Heart left ventricle (tissue), 16 donors: Measurements from ENCODE around the gene RPL38. TPM values are rescaled to one million over a fixed set of nuclear protein-coding genes. Genes with fewer than 3 reads are reported as not detected.
A peak's percentile ranks its signal among the peaks of the same experiment; 100 is the strongest.

Experiments used
- ATAC-seq, 4 donors: fragments of 200-7000 bp; cut with Tn5 transposase; one replicate each; pipeline ENCODE4 v1.9.1; 2020 to 2022; ENCODE audit warnings: moderate library complexity in 4 of 4, mild to moderate bottlenecking in 3 of 4, moderate number of reproducible peaks in 1 of 4
- DNase-seq, 5 donors: peaks; one replicate each; pipeline ENCODE4 v3.0.0-alpha.2; 2020
- H3K27ac ChIP-seq, 12 donors: fragments of 200-600 bp; sonication (generic) in 4 of 12; one replicate each; pipeline versions ENCODE4 v1.5.0 to v1.8.0; 2016 to 2022; ENCODE audit warnings: mild to moderate bottlenecking in 2 of 12
- H3K27me3 ChIP-seq, 9 donors: fragments of 200-600 bp; sonication (generic) in 2 of 9; one replicate each; pipeline versions ENCODE4 v1.5.1 to v1.8.0; 2016 to 2022; ENCODE audit warnings: mild to moderate bottlenecking in 3 of 9
- H3K36me3 ChIP-seq, 9 donors: fragments of 200-600 bp; sonication (generic) in 2 of 9; one replicate each; pipeline versions ENCODE4 v1.5.0 to v1.8.0; 2018 to 2022; ENCODE audit warnings: mild to moderate bottlenecking in 2 of 9
- H3K4me1 ChIP-seq, 12 donors: fragments of 200-600 bp; sonication (generic) in 4 of 12; one replicate each; pipeline versions ENCODE4 v1.5.0 to v1.8.0; 2016 to 2022; ENCODE audit warnings: mild to moderate bottlenecking in 3 of 12
- H3K4me3 ChIP-seq, 12 donors: fragments of 200-600 bp; sonication (generic) in 4 of 12; one replicate each; pipeline versions ENCODE4 v1.5.0 to v1.8.0; 2017 to 2022; ENCODE audit warnings: mild to moderate bottlenecking in 9 of 12, moderate library complexity in 4 of 12
- H3K9me3 ChIP-seq, 12 donors: fragments of 200-600 bp; sonication (generic) in 4 of 12; one replicate each; pipeline versions ENCODE4 v1.5.0 to v1.8.0; 2016 to 2022; ENCODE audit warnings: mild to moderate bottlenecking in 1 of 12
- POLR2A ChIP-seq, 2 donors: fragments of 450-650 bp; IDR thresholded peaks; one replicate each; pipeline ENCODE4 v1.6.1; 2017; ENCODE audit warnings: antibody characterized with exemption in 2 of 2, mild to moderate bottlenecking in 2 of 2, moderate library complexity in 2 of 2
- WGBS, 4 donors: extraction: QIAGEN DNeasy Blood & Tissue Kit in 2 of 4; methylation state at CpG; one replicate each; pipeline versions ENCODE4 v1.1.5 to v1.1.7; 2013 to 2018; 5-methylcytosine and 5-hydroxymethylcytosine counted together
- intact Hi-C, 10 donors: fragments of 100-400 bp; cut with DNase I; formaldehyde crosslinking; loops; one replicate each; pipeline versions ENCODE4 v1.11.1 to v1.14.2; 2022
- polyA plus RNA-seq, 2 donors: library from polyadenylated mRNA; stranded (reverse); fragments of 200-250 nt; gene quantifications; one replicate each; pipeline ENCODE4 v1.2.3, GENCODE V29; 2013
- total RNA-seq, 9 donors: library from RNA; depleted of rRNA in 2 of 9; stranded (reverse); fragments of >200 nt in 2 of 9; fragmentation: NEBNext Ultra II Directional in 3 of 9; extraction: Animal tissue kit (Norgen Biotek cat#: 25700) in 3 of 9; gene quantifications; one replicate each; pipeline versions ENCODE4 v1.1.0 to v1.2.4, GENCODE V29; 2016 to 2023
- TF ChIP-seq, protein P1 (sequence below), 12 donors: fragments of 200-600 bp; sonication (generic) in 4 of 12; IDR thresholded peaks; one replicate each; pipeline versions ENCODE4 v1.5.0 to v1.8.0; 2018 to 2022; ENCODE audit warnings: antibody characterized with exemption in 12 of 12, mild to moderate bottlenecking in 5 of 12
- donor health status: ischemic (EF 13 %, LVEDD 7.1; RV severe dilation, severe dysfunction).
- donor health status: healthy with polysubstance abuse.
- donor health status: DM: no; HTN: yes; CAD: no.
- donor health status: DM: no; HTN: no; CAD: no.
- donor health status: ischemic (EF 25% LVEDD 6.9; RV normal size, moderate dysfunction).
- donor health status: ischemic (EF 25% LVEDD 5.7; RV mildly dilated, moderate dysfunction).
- donor health status: healthy.
- donor health status: DM: yes; HTN: yes; CAD: no.
- donor health status: ischemic (EF 35%, LVEDD 5.7; RV mildly dilated, moderate dysfunction).
- donor health status: nonischemic (EF 11% LVEDD 7.7; RV severe dilation, severe dysfunction).
- donor health status: DM: yes; HTN: yes; CAD: no.
- donor health status: PGD.
- donor health status: ischemic (EF 29% LVEDD 5.4; RV normal size, mild dysfunction).
- donor health status: nonischemic (EF 23%, LVEDD 6.1; RV moderate dilation, normal function).

RPL38 gene
- total and polyA plus RNA-seq, 11 donors, result 244 to 1,830 (median 740) TPM

DNA sequence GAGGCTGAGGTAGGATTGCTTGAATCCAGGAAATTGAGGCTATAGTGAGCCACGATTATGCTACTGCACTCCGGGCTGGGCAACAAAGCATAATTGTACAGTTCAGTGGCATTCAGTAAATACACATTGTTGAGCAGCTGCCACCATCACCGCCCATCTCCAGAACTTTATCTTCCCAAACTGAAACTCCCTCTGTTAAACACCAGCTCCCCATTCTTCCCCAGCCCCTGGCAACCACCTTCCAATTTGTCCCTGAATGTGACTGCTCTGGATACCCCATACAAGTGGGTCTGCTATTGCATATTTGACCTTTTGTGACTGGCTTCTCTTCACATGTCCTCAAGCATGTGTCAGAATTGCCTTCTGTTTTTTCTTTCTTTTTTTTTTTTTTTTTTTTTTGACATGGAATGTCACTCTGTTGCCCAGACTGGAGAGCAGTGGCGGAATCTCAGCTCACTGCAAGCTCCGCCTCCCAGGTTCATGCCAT lies 2.9 kb downstream of the RPL38 start:
- DNase-seq (no peak), ATAC-seq (no peak)
- Histone ChIP-seq H3K4me1 (peaks cover 0 to 68% (median 45%) of the 10 kb centered on the region in 12 donors), H3K9me3 (no peaks in the 10 kb centered on the region), H3K27me3 (peaks cover 0 to 7% (median 0%) of the 10 kb centered on the region in 9 donors), H3K36me3 (peaks cover 0 to 71% (median 55%) of the 10 kb centered on the region in 9 donors), H3K4me3 (no peak overlapping the region), H3K27ac (no peak overlapping the region)
- intact Hi-C loops, result loop anchor here in 3 of 10 donors (5.0 to 10.0 kb wide), 2 partner anchors 156 to 248 kb away; partner anchors contain the start of gene BTBD17 (in 1 of the 3)
- 52 to 66% (median 60%) methylated on average over 5 of the region's 5 CpGs for WGBS, 4 donors
- TF ChIP-seq, protein P1, sequence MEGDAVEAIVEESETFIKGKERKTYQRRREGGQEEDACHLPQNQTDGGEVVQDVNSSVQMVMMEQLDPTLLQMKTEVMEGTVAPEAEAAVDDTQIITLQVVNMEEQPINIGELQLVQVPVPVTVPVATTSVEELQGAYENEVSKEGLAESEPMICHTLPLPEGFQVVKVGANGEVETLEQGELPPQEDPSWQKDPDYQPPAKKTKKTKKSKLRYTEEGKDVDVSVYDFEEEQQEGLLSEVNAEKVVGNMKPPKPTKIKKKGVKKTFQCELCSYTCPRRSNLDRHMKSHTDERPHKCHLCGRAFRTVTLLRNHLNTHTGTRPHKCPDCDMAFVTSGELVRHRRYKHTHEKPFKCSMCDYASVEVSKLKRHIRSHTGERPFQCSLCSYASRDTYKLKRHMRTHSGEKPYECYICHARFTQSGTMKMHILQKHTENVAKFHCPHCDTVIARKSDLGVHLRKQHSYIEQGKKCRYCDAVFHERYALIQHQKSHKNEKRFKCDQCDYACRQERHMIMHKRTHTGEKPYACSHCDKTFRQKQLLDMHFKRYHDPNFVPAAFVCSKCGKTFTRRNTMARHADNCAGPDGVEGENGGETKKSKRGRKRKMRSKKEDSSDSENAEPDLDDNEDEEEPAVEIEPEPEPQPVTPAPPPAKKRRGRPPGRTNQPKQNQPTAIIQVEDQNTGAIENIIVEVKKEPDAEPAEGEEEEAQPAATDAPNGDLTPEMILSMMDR (IDR thresholded peaks at IDR 0.05), result no peak
- TF ChIP-seq POLR2A (IDR thresholded peaks at IDR 0.05), result no peak

DNA sequence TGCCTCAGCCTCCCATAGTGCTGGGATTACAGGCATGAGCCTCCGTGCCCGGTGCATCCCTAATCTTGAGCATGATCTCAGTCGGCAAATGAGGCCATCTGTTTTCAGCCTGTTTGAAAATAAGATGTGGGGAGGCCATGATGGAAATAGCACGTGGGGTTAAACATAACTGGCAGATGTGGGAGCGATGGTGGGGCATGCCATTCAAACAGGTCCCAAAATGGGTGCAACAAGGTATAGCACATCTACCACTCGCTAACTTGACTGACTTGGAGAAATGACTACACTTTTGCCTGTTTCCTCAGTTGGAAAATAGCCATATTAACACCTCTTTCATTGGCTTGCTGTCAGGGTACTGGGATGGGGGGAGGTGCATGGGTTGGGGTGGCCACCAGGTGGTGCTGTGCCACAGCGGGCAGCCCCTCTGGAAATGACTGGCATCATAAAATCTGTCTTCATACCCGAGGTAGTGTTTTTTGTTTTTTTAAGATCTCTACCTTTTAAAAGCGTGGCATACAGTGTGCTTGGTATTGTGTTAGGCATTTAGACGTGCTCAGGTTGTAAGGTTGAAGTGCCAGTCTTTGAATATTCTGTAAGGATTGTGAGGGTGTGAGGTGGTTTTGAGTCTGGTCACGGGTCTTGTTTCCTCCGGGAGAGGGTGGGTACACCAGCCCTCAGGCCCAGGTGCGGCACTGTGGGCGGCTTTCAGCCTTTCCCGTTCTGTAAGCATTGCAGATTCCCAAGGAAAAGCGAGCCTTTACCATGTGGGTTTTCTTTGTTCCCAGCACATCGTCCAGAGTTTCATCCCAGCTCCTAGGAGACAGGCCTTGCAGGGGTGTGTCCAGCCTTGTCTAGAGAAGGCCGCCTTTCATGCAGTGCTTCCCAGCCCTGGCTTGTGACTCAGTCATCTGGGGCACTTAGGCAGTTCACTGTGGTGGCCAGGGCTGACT lies 7.0 kb downstream of the RPL38 start:
- ATAC-seq (peak in 1 of 4 donors; percentile 24), DNase-seq (peak; percentile 57 to 79 (median 61))
- Histone ChIP-seq H3K36me3 (peaks cover 0 to 59% (median 45%) of the 10 kb centered on the region in 9 donors), H3K27ac (peak overlapping the region in 3 of 12 donors; percentile 35 to 90 (median 90)), H3K4me3 (no peak overlapping the region), H3K27me3 (no peaks in the 10 kb centered on the region), H3K4me1 (peaks cover 0 to 81% (median 61%) of the 10 kb centered on the region in 12 donors), H3K9me3 (no peaks in the 10 kb centered on the region)
- 33 to 43% (median 39%) methylated on average over 17 to 18 of the region's 18 CpGs for WGBS, 4 donors
- TF ChIP-seq, protein P1 (IDR thresholded peaks at IDR 0.05), result peak; percentile 93 to 99 (median 96)
- peak in 1 of 2 donors; percentile 12 for TF ChIP-seq POLR2A (IDR thresholded peaks at IDR 0.05)
- intact Hi-C loops, result loop anchor here (1.0 to 10.0 kb wide), 11 partner anchors 30 to 244 kb away; partner anchors contain the start of genes BTBD17 (in 4 of the 10) and GPR142 (in 2 of the 10)

DNA sequence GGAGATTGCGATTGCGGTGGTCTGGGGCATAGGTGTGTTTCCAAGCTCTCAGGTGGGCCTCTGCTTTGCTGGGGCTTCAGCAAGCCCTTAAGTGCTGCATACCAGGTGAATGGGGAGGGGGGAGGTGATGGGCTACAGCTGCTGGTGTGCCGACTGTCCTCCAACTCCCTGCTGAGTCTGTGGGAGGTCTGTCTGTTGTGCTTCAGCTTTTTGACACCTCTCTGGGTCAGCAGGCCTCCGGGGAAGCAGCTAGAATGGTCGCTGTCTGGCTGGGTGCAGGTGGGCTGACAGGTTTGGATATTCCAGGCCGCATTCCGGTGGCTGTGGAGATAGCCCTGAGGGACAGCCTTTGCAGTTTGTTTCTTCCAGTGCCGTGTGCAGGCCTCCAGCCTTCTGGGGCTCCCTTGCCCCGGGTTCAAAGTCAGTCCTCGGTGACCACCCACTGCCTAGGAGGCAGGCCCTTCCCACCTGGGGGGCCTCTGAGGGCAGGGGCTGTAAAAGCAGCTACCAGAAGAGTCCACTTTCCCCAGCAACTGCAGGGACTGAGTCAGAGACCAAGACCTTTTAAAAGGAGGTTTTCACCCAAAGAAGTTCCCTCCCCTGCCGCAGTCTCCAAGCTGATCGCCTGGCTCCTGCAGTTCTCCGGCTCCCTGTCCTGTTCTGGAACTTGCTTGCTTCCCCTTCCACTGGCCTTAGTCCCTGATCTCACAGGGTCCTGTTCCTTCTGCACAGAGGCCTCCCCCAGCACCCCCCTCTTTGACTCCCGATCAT lies 7.8 kb downstream of the RPL38 start:
- no peak for TF ChIP-seq POLR2A (IDR thresholded peaks at IDR 0.05)
- TF ChIP-seq, protein P1 (IDR thresholded peaks at IDR 0.05), result no peak
- peaks cover 0 to 51% (median 36%) of the 10 kb centered on the region in 9 donors for H3K36me3 ChIP-seq
- intact Hi-C loops, result loop anchor here (2.0 to 10.0 kb wide), 10 partner anchors 29 to 243 kb away; partner anchors contain the start of genes BTBD17 (in 4 of the 10) and GPR142 (in 2 of the 10)
- WGBS, 4 donors, result 53 to 61% (median 56%) methylated on average over 12 to 14 of the region's 14 CpGs
- peaks cover 0 to 81% (median 59%) of the 10 kb centered on the region in 12 donors for H3K4me1 ChIP-seq
- H3K27ac ChIP-seq, result peak overlapping the region in 7 of 12 donors; percentile 1 to 90 (median 84)
- no peak for DNase-seq
- peak overlapping the region in 10 of 12 donors; percentile 49 to 74 (median 64) for H3K4me3 ChIP-seq
- no peaks in the 10 kb centered on the region for H3K9me3 ChIP-seq
- H3K27me3 ChIP-seq, result no peaks in the 10 kb centered on the region
- ATAC-seq, result no peak
